Gastroesophageal sphincter (tissue), 4 donors: ENCODE measurements around the gene AFMID. TPM values are rescaled to one million over a fixed set of nuclear protein-coding genes. Genes with fewer than 3 reads are reported as not detected.

Source experiments
- ATAC-seq: fragments of 150-250 bp; one replicate; pipeline ENCODE4 v1.9.1; 2016; ENCODE audit warnings: mild to moderate bottlenecking, moderate library complexity
- H3K27ac ChIP-seq, 4 donors: fragments of 200-600 bp; sonication (generic) in 3 of 4; 1 replicate in 3 of 4; 2 replicates in 1 of 4; pipeline ENCODE4 v1.5.1; 2016 to 2019
- H3K27me3 ChIP-seq: fragments of 200-600 bp; sonication (generic); one replicate; pipeline ENCODE4 v1.5.1; 2019
- H3K36me3 ChIP-seq, 2 donors: fragments of 200-600 bp; sonication (generic); one replicate each; pipeline ENCODE4 v1.5.1; 2019; ENCODE audit warnings: control low read depth in 1 of 2
- H3K4me1 ChIP-seq, 3 donors: fragments of 200-600 bp; sonication (generic); 1 replicate in 2 of 3; 2 replicates in 1 of 3; pipeline ENCODE4 v1.5.1; 2016 to 2019; ENCODE audit warnings: control low read depth in 2 of 3
- H3K4me3 ChIP-seq, 2 donors: fragments of 200-600 bp; sonication (generic); one replicate each; pipeline ENCODE4 v1.5.1; 2019; ENCODE audit warnings: mild to moderate bottlenecking in 1 of 2, moderate library complexity in 1 of 2
- H3K9me3 ChIP-seq, 3 donors: fragments of 200-600 bp; sonication (generic); one replicate each; pipeline ENCODE4 v1.5.1; 2017 to 2019; ENCODE audit warnings: control low read depth in 2 of 3
- EP300 ChIP-seq: sonication (generic); formaldehyde crosslinking; IDR thresholded peaks from one replicate; pipeline ENCODE4 v1.6.1; 2017; ENCODE audit warnings: antibody characterized with exemption, mild to moderate bottlenecking
- POLR2A ChIP-seq, 2 donors: fragments of 450-650 bp; IDR thresholded peaks; one replicate each; pipeline ENCODE4 v1.6.1; 2017; ENCODE audit warnings: antibody characterized with exemption in 2 of 2, mild to moderate bottlenecking in 2 of 2, moderate library complexity in 1 of 2
- POLR2AphosphoS5 ChIP-seq: sonication (generic); formaldehyde crosslinking; IDR thresholded peaks from one replicate; pipeline ENCODE4 v1.6.1; 2017; ENCODE audit warnings: antibody characterized with exemption
- WGBS, 2 donors: methylation state at CpG; one replicate each; pipeline ENCODE4 v1.1.5; 2018; ENCODE audit warnings: low coverage in 1 of 2; 5-methylcytosine and 5-hydroxymethylcytosine counted together
- total RNA-seq, 4 donors: library from RNA; depleted of rRNA; stranded (reverse); fragments of >200 nt; gene quantifications; one replicate each; pipeline ENCODE4 v1.1.0, GENCODE V29; 2016
- TF ChIP-seq, protein P1 (sequence below), 4 experiments: fragments of 200-600 bp in 2 of 4; fragments of 450-650 bp in 2 of 4; sonication (generic) in 1 of 4; IDR thresholded peaks; one replicate each; pipeline ENCODE4 v1.5.1; 2017 to 2019; ENCODE audit warnings: antibody characterized with exemption in 4 of 4, mild to moderate bottlenecking in 2 of 4, moderate library complexity in 2 of 4

The AFMID gene
- total RNA-seq, 4 donors from 2014 or later, result 14.9 to 43.9 (median 31.6) TPM

GRCh38 chr17:78172249-78173051 lies 14.7 kb upstream of the AFMID start:
- Histone ChIP-seq H3K9me3 (no peaks in the 10 kb centered on the region), H3K36me3 (peaks cover 0 to 18% of the 10 kb centered on the region in 2 donors), H3K27me3 (no peaks in the 10 kb centered on the region), H3K4me1 (peaks cover 0 to 91% (median 65%) of the 10 kb centered on the region in 3 donors), H3K27ac (peak overlapping the region; percentile 36 to 98 (median 94)), H3K4me3 (peak overlapping the region in 1 of 2 donors; percentile 7)
- no peak for TF ChIP-seq POLR2A (IDR thresholded peaks at IDR 0.05)
- no peak for TF ChIP-seq EP300
- TF ChIP-seq, protein P1, sequence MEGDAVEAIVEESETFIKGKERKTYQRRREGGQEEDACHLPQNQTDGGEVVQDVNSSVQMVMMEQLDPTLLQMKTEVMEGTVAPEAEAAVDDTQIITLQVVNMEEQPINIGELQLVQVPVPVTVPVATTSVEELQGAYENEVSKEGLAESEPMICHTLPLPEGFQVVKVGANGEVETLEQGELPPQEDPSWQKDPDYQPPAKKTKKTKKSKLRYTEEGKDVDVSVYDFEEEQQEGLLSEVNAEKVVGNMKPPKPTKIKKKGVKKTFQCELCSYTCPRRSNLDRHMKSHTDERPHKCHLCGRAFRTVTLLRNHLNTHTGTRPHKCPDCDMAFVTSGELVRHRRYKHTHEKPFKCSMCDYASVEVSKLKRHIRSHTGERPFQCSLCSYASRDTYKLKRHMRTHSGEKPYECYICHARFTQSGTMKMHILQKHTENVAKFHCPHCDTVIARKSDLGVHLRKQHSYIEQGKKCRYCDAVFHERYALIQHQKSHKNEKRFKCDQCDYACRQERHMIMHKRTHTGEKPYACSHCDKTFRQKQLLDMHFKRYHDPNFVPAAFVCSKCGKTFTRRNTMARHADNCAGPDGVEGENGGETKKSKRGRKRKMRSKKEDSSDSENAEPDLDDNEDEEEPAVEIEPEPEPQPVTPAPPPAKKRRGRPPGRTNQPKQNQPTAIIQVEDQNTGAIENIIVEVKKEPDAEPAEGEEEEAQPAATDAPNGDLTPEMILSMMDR (IDR thresholded peaks at IDR 0.05), result no peak
- peak; percentile 33 for TF ChIP-seq POLR2AphosphoS5
- WGBS, 2 donors, result 0 to 25% methylated on average over 2 to 11 of the region's 19 CpGs
- ATAC-seq, result peak; percentile 10

GRCh38 chr17:78173097-78173715 lies 14.0 kb upstream of the AFMID start:
- Histone ChIP-seq H3K27me3 (no peaks in the 10 kb centered on the region), H3K4me3 (no peak overlapping the region), H3K27ac (peak overlapping the region; percentile 36 to 98 (median 94)), H3K36me3 (peaks cover 0 to 18% of the 10 kb centered on the region in 2 donors), H3K9me3 (no peaks in the 10 kb centered on the region), H3K4me1 (peaks cover 0 to 93% (median 65%) of the 10 kb centered on the region in 3 donors)
- WGBS, 2 donors, result 11 to 30% methylated on average over 2 to 4 of the region's 11 CpGs
- peak; percentile 5 for ATAC-seq
- TF ChIP-seq POLR2AphosphoS5, result peak; percentile 3
- TF ChIP-seq EP300, result no peak
- no peak for TF ChIP-seq POLR2A (IDR thresholded peaks at IDR 0.05)
- TF ChIP-seq, protein P1 (IDR thresholded peaks at IDR 0.05), result no peak

DNA sequence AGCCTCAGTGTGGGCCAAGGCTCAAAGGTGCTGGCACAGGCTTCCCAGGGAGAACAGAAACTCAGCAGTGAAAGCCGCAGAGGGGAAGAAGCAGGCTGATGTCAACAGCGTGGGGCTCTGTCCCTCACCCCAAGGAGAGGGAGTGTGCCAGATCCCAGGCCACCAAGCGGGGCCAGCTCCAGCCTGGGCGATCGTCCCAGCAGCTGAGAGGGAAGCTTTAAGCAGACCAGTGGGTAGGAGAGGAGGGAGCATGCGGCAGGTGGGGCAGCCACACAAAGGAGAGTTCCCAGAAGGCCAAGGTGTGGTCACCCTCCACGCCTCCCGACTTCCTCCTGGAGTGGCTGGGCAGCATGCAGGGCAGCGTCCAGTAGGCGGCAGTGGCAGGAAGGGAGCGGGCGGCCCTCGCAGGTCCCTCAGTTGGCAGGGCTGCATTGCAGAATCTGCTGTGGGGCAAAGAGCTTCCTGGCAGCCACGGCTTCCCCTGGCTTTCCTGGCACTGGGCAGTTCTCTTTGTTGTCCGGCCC lies 12.8 kb upstream of the AFMID start:
- Histone ChIP-seq H3K27ac (peak overlapping the region; percentile 51 to 98 (median 94)), H3K9me3 (no peaks in the 10 kb centered on the region), H3K4me3 (no peak overlapping the region), H3K27me3 (no peaks in the 10 kb centered on the region), H3K36me3 (peaks cover 0 to 18% of the 10 kb centered on the region in 2 donors), H3K4me1 (peaks cover 0 to 100% (median 65%) of the 10 kb centered on the region in 3 donors)
- ATAC-seq, result peak; percentile 76
- TF ChIP-seq, protein P1 (IDR thresholded peaks at IDR 0.05), result peak in 3 of 4 experiments; percentile 79 to 84 (median 83)
- TF ChIP-seq POLR2A (IDR thresholded peaks at IDR 0.05) (peak in 1 of 2 donors; percentile 16), POLR2AphosphoS5 (peak; percentile 79), EP300 (no peak)
- 10% methylated on average over 2 of the region's 15 CpGs; no CpG with 5 or more reads in 1 of the 2 donors for WGBS, 2 donors

GRCh38 chr17:78174870-78175642 lies 12.1 kb upstream of the AFMID start:
- Histone ChIP-seq H3K9me3 (no peaks in the 10 kb centered on the region), H3K4me3 (no peak overlapping the region), H3K36me3 (peaks cover 0 to 18% of the 10 kb centered on the region in 2 donors), H3K27me3 (no peaks in the 10 kb centered on the region), H3K27ac (peak overlapping the region; percentile 51 to 98 (median 94)), H3K4me1 (peaks cover 0 to 100% (median 64%) of the 10 kb centered on the region in 3 donors)
- WGBS, 2 donors, result 89 to 100% methylated on average over 1 to 10 of the region's 28 CpGs
- TF ChIP-seq POLR2A (IDR thresholded peaks at IDR 0.05), result no peak
- TF ChIP-seq, protein P1 (IDR thresholded peaks at IDR 0.05), result no peak
- no peak for TF ChIP-seq EP300
- no peak for ATAC-seq
